ENCODE data around the gene HHAT. TPM values are rescaled to one million over a fixed set of nuclear protein-coding genes. Genes with fewer than 3 reads are reported as not detected.

HHAT gene
- total RNA-seq, 4 donors from 2014 or later = 0.31 to 0.33 (median 0.33) TPM; not detected in 1

DNA sequence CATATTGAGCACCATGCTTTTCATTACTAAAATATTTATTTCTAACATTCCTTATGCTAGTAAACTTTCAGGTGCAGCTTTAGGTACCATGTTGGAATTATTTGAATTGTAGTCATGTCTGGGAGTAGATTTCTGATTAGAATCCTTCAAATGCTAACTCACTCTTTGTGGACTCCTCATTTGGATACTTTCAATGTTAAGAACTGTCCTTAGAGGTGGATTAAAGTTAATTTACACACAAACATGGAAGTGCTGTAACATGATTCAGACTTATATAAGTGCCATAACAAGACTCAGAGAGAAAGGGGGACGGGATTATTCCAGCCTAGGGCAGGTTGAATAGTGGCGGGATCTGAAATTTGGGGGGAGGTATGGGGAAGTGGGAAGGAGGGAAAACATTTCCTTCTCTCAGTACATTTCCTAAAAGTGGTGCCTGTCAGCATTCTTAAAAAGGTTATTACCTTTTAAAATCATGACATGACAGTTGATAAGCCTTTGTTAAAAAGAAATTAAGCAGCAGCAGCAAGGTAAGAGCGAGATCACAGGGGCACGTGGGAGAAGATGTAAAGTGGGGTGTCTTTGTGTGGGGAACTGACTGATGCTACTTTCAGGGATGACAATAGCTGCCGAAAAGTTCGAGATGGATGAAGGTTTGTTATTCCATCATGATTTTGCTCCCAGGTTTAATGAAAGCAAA lies 44.4 kb downstream of the HHAT start:
- in situ Hi-C loops (cut with MboI; ENCODE audit: low sequenced_read_pairs in 4 of 4) = no loop called here
- Histone ChIP-seq H3K27me3 (no peaks in the 10 kb centered on the region), H3K36me3 (no peaks in the 10 kb centered on the region), H3K4me1 (no peaks in the 10 kb centered on the region), H3K27ac (no peak overlapping the region), H3K9me3 (no peaks in the 10 kb centered on the region), H3K4me3 (no peak overlapping the region)
- no peak for ATAC-seq
- no peak for DNase-seq
- TF ChIP-seq, protein P1, sequence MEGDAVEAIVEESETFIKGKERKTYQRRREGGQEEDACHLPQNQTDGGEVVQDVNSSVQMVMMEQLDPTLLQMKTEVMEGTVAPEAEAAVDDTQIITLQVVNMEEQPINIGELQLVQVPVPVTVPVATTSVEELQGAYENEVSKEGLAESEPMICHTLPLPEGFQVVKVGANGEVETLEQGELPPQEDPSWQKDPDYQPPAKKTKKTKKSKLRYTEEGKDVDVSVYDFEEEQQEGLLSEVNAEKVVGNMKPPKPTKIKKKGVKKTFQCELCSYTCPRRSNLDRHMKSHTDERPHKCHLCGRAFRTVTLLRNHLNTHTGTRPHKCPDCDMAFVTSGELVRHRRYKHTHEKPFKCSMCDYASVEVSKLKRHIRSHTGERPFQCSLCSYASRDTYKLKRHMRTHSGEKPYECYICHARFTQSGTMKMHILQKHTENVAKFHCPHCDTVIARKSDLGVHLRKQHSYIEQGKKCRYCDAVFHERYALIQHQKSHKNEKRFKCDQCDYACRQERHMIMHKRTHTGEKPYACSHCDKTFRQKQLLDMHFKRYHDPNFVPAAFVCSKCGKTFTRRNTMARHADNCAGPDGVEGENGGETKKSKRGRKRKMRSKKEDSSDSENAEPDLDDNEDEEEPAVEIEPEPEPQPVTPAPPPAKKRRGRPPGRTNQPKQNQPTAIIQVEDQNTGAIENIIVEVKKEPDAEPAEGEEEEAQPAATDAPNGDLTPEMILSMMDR (IDR thresholded peaks at IDR 0.05 in 4 of 5, conservative IDR thresholded peaks at IDR 0.05 in 1 of 5) = no peak
- TF ChIP-seq POLR2A (IDR thresholded peaks at IDR 0.05) = no peak
- intact Hi-C loops (cut with DNase I; ENCODE audit: low total_unique reads) = no loop called here

DNA sequence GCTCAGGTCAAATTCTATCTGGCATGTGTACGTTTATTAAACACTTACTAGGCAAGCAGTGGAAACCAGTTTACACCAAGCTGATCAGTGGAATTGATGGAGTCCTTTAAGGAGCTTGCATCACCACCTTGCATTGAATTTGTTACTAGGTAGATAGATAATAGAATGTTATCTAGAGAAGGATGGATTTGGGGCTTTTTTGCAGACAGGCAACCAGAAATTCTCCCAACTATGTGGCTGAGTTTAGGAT lies 44.9 kb downstream of the HHAT start:
- intact Hi-C loops (cut with DNase I; ENCODE audit: low total_unique reads) (no loop called here), in situ Hi-C loops (cut with MboI; ENCODE audit: low sequenced_read_pairs in 4 of 4) (no loop called here)
- TF ChIP-seq POLR2A (IDR thresholded peaks at IDR 0.05) = no peak
- TF ChIP-seq, protein P1 (IDR thresholded peaks at IDR 0.05 in 4 of 5, conservative IDR thresholded peaks at IDR 0.05 in 1 of 5) = no peak
- Histone ChIP-seq H3K9me3 (no peaks in the 10 kb centered on the region), H3K27ac (no peak overlapping the region), H3K4me1 (no peaks in the 10 kb centered on the region), H3K36me3 (no peaks in the 10 kb centered on the region), H3K27me3 (no peaks in the 10 kb centered on the region), H3K4me3 (no peak overlapping the region)
- ATAC-seq (no peak), DNase-seq (no peak)

DNA sequence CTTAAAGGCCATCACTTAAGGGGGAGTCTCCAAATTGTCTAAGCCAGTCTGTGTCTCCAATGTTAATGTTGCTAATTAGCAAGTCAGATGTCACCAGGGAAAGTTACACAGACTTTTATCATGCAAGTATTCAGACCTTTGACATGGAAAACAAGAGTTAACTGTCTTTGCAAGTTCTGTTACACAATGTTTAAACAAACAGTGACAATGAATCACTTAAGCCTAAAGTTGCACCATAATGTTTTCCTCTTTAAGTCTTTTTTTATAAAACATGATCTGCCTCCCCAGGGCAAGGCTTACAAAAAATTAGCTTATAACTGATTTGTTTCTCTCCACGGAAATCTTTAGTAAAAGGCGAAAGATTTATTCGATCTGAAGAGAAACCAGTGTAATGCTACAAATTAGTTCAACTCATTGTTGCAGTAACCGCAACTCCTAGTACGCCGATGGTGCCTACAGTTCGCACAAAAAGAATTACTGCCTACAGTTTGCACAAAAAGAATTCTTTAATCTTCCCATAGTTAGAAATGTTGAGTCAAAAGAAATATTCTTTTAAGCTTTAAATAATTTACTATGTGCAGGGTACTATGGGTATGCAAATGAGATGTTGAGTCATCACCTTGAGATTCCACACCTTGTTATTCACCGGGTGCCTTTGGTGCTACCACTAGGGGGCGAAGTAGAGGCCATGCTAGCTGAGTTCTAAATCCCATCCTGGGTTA lies 45.3 kb downstream of the HHAT start:
- ATAC-seq (no peak), DNase-seq (no peak)
- Histone ChIP-seq H3K27ac (no peak overlapping the region), H3K4me3 (no peak overlapping the region), H3K27me3 (no peaks in the 10 kb centered on the region), H3K9me3 (no peaks in the 10 kb centered on the region), H3K4me1 (no peaks in the 10 kb centered on the region), H3K36me3 (no peaks in the 10 kb centered on the region)
- intact Hi-C loops (cut with DNase I; ENCODE audit: low total_unique reads) = no loop called here
- in situ Hi-C loops (cut with MboI; ENCODE audit: low sequenced_read_pairs in 4 of 4) = no loop called here
- TF ChIP-seq, protein P1 (IDR thresholded peaks at IDR 0.05 in 4 of 5, conservative IDR thresholded peaks at IDR 0.05 in 1 of 5) = peak in 2 of 5 experiments; percentile 18 to 42
- TF ChIP-seq POLR2A (IDR thresholded peaks at IDR 0.05) = no peak

DNA sequence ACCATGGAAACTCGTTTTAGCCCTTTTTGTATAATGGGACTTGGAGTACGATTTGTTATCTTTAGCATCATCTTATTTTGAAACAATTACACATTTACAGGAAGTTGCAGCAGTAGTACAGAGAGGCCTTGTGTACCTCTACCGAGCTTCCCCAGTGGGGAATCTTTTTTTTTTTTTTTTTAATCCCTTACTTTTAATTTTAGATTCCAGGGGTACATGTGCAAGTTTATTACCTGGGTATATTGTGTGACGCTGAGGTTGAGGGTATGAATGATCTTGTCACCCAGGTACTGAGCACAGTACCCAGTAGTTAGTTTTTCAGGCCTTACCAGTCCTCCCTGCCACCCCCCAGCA lies 45.9 kb downstream of the HHAT start:
- H3K9me3 ChIP-seq = no peaks in the 10 kb centered on the region
- in situ Hi-C loops (cut with MboI; ENCODE audit: low sequenced_read_pairs in 4 of 4) (no loop called here), intact Hi-C loops (cut with DNase I; ENCODE audit: low total_unique reads) (no loop called here)
- ATAC-seq (no peak), DNase-seq (no peak)
- H3K4me1 ChIP-seq = no peaks in the 10 kb centered on the region
- no peaks in the 10 kb centered on the region for H3K36me3 ChIP-seq
- no peak overlapping the region for H3K27ac ChIP-seq
- no peak overlapping the region for H3K4me3 ChIP-seq
- TF ChIP-seq, protein P1 (IDR thresholded peaks at IDR 0.05 in 4 of 5, conservative IDR thresholded peaks at IDR 0.05 in 1 of 5) = no peak
- TF ChIP-seq POLR2A (IDR thresholded peaks at IDR 0.05) = no peak
- H3K27me3 ChIP-seq = no peaks in the 10 kb centered on the region

All from gastrocnemius medialis (tissue), 4 donors.